ENCODE data around the gene NRXN2. TPM values are rescaled to one million over a fixed set of nuclear protein-coding genes. Genes with fewer than 3 reads are reported as not detected.

The NRXN2 gene
- total and polyA plus RNA-seq, 2 of the 13 experiments (the other 11 are each of a cell fraction or from before 2014, with no cell fraction given) = not detected

- Histone ChIP-seq H2AFZ (ENCODE audit: low read length) (no peak overlapping the region), H3K4me2 (ENCODE audit: low read depth, low read length) (no peak overlapping the region), H3K36me3 (replicated peaks in 1 of 2; ENCODE audit: control insufficient read depth in 1 of 2, insufficient read depth in 2 of 2, low read length in 2 of 2) (no peaks in the 10 kb centered on the region), H4K20me1 (ENCODE audit: insufficient read depth, low read length) (no peaks in the 10 kb centered on the region), H3K4me3 (replicated peaks in 1 of 3; ENCODE audit: insufficient read depth in 1 of 3, low read depth in 2 of 3, low read length in 3 of 3) (no peak overlapping the region), H3K79me2 (ENCODE audit: insufficient read depth, low read length) (no peaks in the 10 kb centered on the region), H3K4me1 (ENCODE audit: insufficient read depth, low read length) (peaks cover 59% of the 10 kb centered on the region), H3K9ac (ENCODE audit: insufficient read depth, low read depth, low read length) (no peak overlapping the region), H3K9me3 (ENCODE audit: low read length) (no peaks in the 10 kb centered on the region), H3K27me3 (ENCODE audit: control insufficient read depth in 1 of 2, insufficient read depth in 2 of 2, low read length in 2 of 2) (0 out of 5 replicates have a peak, but pooled peaks cover 0 to 7% of the 10 kb centered on the region in 2 experiments), H3K27ac (ENCODE audit: extremely low read length, insufficient read depth, low read length) (no peak overlapping the region)
- BruUV-seq (replicated peaks) = no TSS peak
- ATAC-seq = no peak
- intact Hi-C loops (cut with micrococcal nuclease; ENCODE audit: unreplicated experiment) = no loop called here
- POLR2A ChIA-PET = no interaction called here
- no peak for DNase-seq (ENCODE audit: low spot score)
- TF ChIP-seq HDAC1 (CRISPR knock-in tag; IDR thresholded peaks at IDR 0.05) = no peak
- TF ChIP-seq ZNF672 (CRISPR knock-in tag; IDR thresholded peaks at IDR 0.05) = no peak
- no peak for TF ChIP-seq PRPF4 (IDR thresholded peaks at IDR 0.05; ENCODE audit: low read depth, low read length, poor library complexity, severe bottlenecking)
- no peak for TF ChIP-seq SKIL (CRISPR knock-in tag; IDR thresholded peaks at IDR 0.05; ENCODE audit: borderline replicate concordance)
- TF ChIP-seq KAT7 (CRISPR knock-in tag; IDR thresholded peaks at IDR 0.05; ENCODE audit: borderline replicate concordance) = no peak
- TF ChIP-seq ELF3 (CRISPR knock-in tag; IDR thresholded peaks at IDR 0.05) = no peak
- TF ChIP-seq PHF8 (CRISPR knock-in tag; IDR thresholded peaks at IDR 0.05) = no peak
- TF ChIP-seq GMEB2 (CRISPR knock-in tag; IDR thresholded peaks at IDR 0.05; ENCODE audit: low read depth) = no peak
- TF ChIP-seq ZNF101 (CRISPR knock-in tag; IDR thresholded peaks at IDR 0.05; ENCODE audit: borderline replicate concordance, low read depth) = no peak
- FAIRE-seq = no peak
- CTCF ChIA-PET (ENCODE audit: low intra/inter-chr PET ratio, low total read pairs) = no interaction called here
- in situ Hi-C loops (cut with HindIII; ENCODE audit: extremely low pct_ligation_motif_present, low pct_unique_long_range_greater_than_20kb) = no loop called here
- 92% methylated on average over 18 of the region's 34 CpGs for WGBS (ENCODE audit: low lambda C conversion rate)
These were observed 154.9 kb downstream of the NRXN2 start for GRCh38 chr11:64568041-64568571.
